GM18951 (cell line): Measurements from ENCODE around the gene SPNS1.
"Not testable (repeated sequence)": the region's sequence is repeated elsewhere in the genome, so short reads cannot be mapped to it uniquely, and the experiment has no call there.

ENCODE experiments used
- POLR2A ChIP-seq: IDR thresholded peaks from 4 replicates; pipeline ENCODE4 v1.6.1; 2011; ENCODE audit warnings: mild to moderate bottlenecking; ENCODE audit not compliant: insufficient read length, insufficient read depth; ENCODE audit errors: extremely low read depth
- in situ Hi-C: fragments of 300-500 bp; cut with MboI; formaldehyde crosslinking; loops from one replicate; pipeline ENCODE4 v1.12.0; 2022; ENCODE audit warnings: low sequenced_read_pairs, mixed read lengths, inconsistent platforms; ENCODE audit not compliant: unreplicated experiment

The SPNS1 gene

DNA sequence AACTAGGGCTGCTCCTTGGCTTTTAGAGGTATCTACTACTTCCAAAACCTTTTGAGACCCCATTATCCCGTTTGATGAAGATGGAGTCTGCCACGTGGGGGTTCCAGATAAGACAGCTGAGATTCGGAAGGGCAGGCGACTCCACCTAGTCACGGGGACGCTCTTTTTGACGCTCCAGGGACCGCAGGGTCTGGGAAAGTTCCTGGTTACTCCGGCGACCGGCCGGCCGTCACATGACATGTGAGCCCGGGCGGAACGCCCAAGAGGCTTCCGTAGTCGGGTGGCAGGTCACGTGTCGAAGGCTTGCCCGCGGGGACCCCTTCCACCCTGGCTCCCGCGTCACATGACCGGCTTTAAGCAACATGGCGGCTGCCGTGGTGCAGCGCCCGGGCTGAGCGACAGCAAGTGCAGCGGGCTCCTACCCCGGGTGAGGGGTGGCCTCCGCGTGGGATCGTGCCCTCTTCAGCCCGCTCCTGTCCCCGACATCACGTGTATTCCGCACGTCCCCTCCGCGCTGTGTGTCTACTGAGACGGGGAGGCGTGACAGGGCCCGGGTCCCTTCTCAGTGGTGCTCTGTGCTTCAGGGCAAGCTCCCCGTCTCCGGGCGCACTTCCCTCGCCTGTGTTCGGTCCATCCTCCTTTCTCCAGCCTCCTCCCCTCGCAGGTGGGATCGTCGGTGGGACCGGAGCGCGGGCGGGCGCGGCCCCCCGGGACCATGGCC lies at the start of gene SPNS1:
TSS of gene SPNS1 (plus strand) at position 342 of the 721 bp plus-strand sequence. CDS start at position 716, 374 bp downstream.
- in situ Hi-C loops, result no loop called here
- TF ChIP-seq POLR2A, result peak; percentile 79

DNA sequence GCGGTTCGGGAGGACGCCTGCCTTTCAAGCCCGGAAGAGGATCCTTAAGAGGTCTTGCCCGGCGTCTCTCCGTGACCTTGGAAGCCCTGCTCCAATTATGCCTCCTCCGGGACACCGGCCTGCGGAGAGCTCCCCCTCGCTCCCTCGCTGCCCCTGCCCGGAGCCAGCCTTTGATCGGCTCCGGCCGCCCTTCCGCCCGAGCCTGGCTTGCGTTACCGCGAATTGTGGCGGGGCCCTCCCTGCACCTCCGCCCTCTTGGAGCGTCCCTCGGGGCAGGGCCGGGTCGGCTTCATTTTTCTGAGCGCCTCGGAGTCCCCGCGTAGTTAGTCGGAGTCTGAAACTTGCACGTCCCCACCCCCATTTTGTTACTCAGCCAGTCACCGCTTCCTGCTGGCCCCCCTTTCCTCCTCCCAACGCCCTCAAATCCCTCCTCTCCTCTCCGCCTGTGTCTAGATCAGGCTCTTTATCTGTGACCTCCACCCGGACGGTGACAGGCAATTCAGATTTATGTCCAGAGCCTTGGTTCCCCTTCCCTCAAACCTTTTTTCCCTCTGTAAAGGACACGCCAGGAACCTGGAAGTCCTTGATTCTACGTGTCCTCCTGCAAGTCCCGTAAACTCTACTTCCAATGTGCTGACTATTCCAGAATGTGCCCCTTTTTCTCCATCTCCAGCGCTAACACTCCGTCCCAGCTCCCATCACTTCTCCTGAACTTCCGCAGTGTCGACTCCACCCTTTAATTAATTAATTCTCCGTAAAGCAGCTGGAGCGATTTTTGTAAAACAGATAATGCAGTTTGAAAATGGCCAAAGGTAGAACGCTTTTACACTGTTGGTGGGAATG lies 49.0 kb upstream of the SPNS1 start:
- TF ChIP-seq POLR2A, result peak; percentile 80
- in situ Hi-C loops, result no loop called here

DNA sequence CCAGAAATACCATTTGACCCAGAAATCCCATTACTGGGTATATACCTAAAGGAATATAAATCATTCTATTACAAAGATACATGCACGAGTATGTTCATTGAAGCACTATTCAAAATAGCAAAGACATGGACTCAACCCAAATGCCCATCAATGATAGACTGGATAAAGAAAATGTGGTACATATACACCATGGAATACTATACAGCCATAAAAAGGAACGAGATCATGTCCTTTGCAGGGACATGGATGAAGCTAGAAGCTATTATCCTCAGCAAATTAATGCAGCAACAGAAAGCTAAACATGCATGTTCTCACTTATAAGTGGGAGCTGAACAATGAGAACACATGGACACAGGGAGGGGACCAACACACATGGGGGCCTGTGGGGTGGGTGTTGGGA lies 48.3 kb upstream of the SPNS1 start:
- in situ Hi-C loops, result not testable (repeated sequence)

DNA sequence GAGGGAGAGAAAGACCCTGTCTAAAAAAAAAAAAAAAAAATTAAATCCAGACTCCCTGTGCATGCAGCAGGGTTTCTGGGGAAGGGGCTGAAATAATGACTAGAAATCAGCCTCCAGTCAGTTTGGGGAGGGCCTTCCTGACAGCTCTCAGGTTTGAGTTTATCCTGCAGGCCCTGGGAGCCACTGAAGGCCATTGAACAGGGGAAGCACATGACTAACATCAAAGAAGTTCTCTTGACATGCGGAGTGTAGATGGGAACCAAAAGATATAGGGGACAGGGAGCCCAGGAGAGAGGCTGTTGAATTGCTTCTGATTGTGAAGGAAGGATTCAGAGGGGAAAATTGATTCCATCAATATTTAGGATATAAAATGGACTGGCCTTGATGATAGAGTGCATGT lies 46.8 kb upstream of the SPNS1 start:
- in situ Hi-C loops, result no loop called here
- no peak for TF ChIP-seq POLR2A

DNA sequence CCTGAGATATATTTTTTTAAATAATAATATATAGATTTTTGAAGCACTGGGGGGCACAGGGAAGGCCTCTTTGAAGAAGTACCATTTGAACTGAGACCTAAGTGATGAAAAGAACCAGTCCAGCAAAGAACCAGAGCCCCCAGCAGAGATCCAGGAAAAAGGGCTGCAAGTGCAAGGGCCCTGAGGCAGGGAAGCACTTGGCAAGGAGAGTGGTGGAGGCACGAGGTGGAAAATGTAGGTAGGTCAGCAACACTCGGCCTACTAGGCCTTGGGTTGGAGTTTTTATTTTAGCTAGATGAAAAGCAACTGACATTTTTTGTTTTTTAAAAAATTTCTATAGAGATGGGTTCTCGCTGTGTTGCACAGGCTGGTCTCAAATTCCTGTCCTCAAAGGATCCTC lies 44.4 kb upstream of the SPNS1 start:
- in situ Hi-C loops, result no loop called here

GRCh38 chr16:28930652-28931051 lies 43.9 kb upstream of the SPNS1 start:
- TF ChIP-seq POLR2A, result peak; percentile 30
- in situ Hi-C loops, result no loop called here

More for the DNA sequence above, 44.4 kb upstream of the SPNS1 start:
- TF ChIP-seq POLR2A, result no peak

- in situ Hi-C loops, result no loop called here
- peak; percentile 68 for TF ChIP-seq POLR2A
Observed at GRCh38 chr16:28931801-28932225, 42.8 kb upstream of the SPNS1 start, which contains the start of gene CD19. Gene CD19 (plus strand): TSS chr16:28931971. CDS start chr16:28932001, 30 bp downstream.

GRCh38 chr16:28932339-28933141 lies 42.0 kb upstream of the SPNS1 start:
- no peak for TF ChIP-seq POLR2A
- in situ Hi-C loops, result no loop called here

- TF ChIP-seq POLR2A, result no peak
- in situ Hi-C loops, result no loop called here
Observed at GRCh38 chr16:28933171-28933570, 41.4 kb upstream of the SPNS1 start.

DNA sequence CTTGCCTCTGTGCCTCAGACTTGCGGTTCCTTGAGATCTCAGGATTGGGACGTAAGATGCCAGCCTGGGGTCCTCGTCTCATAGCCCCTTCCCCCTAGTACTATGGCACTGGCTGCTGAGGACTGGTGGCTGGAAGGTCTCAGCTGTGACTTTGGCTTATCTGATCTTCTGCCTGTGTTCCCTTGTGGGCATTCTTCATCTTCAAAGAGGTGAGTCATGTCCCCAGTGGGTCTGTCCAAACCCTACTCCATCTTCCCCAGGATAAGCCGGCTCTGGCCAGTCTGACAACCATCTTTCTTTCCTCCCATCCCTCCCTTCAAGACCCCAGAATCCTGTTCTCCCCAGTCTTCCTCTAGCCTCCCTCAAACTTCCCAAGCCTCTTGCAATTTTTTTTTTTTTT lies 39.2 kb upstream of the SPNS1 start:
- in situ Hi-C loops, result no loop called here

DNA sequence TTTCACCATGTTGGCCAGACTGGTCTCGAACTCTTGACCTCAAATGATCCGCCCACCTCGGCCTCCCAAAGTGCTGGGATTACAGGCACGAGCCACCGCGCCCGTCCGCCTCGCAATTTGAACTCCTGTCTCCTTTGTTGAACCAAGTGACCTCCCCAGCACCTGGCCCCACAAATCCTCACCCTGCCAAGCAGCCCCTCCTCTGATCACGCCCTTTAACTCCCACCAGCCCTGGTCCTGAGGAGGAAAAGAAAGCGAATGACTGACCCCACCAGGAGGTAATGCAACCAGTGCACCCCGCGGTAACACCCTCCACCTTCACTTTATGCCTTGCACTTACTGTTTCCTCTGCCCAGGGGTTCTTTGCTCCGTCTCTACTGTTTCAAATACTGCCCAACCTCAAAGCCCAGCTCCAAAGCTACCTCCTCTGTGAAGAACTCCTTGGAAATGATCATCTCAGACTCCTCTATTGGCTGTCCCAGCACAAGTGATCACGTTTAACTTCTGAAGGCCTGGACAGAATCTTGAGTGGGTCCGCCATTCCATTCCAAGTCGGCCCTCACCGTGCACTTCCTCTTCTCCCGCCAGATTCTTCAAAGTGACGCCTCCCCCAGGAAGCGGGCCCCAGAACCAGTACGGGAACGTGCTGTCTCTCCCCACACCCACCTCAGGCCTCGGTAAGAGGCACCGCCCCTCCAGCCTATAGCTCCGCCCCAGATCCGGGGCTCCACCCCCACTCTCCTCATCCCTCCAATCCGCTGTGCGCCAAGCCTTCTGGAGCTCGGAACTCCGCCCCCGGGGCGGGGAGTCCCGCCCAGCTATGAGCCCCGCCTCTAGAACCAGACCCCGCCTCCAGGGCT lies 38.4 kb upstream of the SPNS1 start:
- in situ Hi-C loops, result no loop called here

More for the DNA sequence above, 39.2 kb upstream of the SPNS1 start:
- TF ChIP-seq POLR2A, result no peak

GRCh38 chr16:28936784-28937155 lies 37.8 kb upstream of the SPNS1 start:
- in situ Hi-C loops, result no loop called here
- TF ChIP-seq POLR2A, result no peak

More for the DNA sequence above, 38.4 kb upstream of the SPNS1 start:
- TF ChIP-seq POLR2A, result peak; percentile 33
